ENCODE results near the gene SUSD6.
A peak's percentile ranks its signal among the peaks of the same experiment; 100 is the strongest.

SUSD6 gene, protein sequence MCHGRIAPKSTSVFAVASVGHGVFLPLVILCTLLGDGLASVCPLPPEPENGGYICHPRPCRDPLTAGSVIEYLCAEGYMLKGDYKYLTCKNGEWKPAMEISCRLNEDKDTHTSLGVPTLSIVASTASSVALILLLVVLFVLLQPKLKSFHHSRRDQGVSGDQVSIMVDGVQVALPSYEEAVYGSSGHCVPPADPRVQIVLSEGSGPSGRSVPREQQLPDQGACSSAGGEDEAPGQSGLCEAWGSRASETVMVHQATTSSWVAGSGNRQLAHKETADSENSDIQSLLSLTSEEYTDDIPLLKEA

DNA sequence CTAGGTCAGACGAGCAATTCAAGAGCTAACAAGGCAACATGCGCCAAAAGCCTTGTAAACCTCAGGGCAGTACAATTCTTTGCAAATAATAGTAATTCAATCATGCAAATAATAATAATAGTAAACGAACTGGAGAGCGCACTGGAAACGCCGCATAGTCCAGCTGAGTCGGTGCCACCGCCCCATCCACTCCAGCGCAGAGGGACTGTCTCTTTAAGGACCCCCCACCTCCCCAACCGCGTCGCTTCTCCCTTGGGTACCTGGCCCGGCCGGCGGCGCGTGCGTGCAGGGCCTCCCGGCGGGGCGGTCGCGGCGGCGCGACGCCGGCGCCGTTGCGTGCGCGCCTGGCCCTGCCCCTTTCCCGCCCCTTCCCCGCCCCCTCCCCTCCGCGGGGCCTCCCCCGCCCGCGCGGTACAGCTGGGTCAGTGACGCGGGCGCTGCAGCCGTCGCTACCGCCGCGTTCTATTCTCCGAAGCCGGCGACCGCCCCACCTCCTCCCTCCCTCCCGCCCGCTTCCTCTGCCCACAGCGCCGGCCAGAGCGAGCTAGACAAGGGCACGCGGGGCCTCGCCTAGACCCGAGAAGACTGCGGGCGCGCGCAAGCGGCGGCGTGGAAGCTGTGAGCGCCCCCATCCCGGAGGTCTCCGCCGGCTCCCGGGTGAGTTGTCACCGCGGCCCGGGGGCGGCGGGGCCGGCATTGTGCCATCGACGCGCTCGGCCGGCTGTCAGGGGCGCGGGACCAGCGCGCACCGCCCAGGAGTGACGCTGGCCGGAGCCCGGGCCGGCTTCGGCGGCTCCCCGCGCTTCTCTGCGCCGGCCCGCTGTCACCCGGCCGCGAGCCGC is at the start of gene SUSD6:
SUSD6 (plus strand) TSS at position 425 of the 842 bp plus-strand sequence. CDS start 46,997 bp downstream, outside the sequence.
- H3K27ac ChIP-seq (ENCODE audit: low read depth, low read length): peak within 1 kb of the TSS; percentile 93
- peak within 1 kb of the TSS; percentile 67 for H3K9ac ChIP-seq (ENCODE audit: low read length)
- no peaks in the 10 kb centered on the region for H3K36me3 ChIP-seq (ENCODE audit: control insufficient read depth, insufficient read depth, low read length)
- H3K4me1 ChIP-seq (ENCODE audit: control insufficient read depth, insufficient read depth, low read length): peaks cover 24% of the 10 kb centered on the region
- no peaks in the 10 kb centered on the region for H3K27me3 ChIP-seq (ENCODE audit: control insufficient read depth, insufficient read depth, low read length)
- peak within 1 kb of the TSS; percentile 81 for H3K4me3 ChIP-seq (ENCODE audit: low read length)

DNA sequence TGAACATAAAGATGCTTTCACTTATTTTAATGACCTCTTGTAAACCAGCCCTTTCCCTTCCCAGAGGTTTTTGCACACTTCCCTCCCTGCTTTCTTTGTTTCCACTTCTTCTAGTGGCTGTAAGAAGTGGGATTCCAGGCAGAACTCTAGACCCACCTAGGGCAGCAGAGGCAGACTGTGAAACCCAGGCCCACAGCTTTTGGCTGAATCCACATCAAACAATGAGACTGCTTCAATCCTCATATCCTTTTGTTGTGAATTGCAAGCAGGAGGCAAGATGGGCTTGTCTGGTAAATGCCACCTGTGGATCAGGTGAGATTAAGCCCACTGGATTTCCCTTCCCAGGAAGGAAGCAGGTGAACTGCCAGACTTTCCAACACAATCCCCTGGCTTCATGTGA is 49.5 kb upstream of the SUSD6 start:
- H3K36me3 ChIP-seq (ENCODE audit: control insufficient read depth, insufficient read depth, low read length): no peaks in the 10 kb centered on the region
- H3K27ac ChIP-seq (ENCODE audit: low read depth, low read length): no peak overlapping the region
- H3K9ac ChIP-seq (ENCODE audit: low read length): no peak overlapping the region
- H3K27me3 ChIP-seq (ENCODE audit: control insufficient read depth, insufficient read depth, low read length): peaks cover 2% of the 10 kb centered on the region
- H3K4me1 ChIP-seq (ENCODE audit: control insufficient read depth, insufficient read depth, low read length): no peaks in the 10 kb centered on the region
- H3K4me3 ChIP-seq (ENCODE audit: low read length): no peak overlapping the region

DNA sequence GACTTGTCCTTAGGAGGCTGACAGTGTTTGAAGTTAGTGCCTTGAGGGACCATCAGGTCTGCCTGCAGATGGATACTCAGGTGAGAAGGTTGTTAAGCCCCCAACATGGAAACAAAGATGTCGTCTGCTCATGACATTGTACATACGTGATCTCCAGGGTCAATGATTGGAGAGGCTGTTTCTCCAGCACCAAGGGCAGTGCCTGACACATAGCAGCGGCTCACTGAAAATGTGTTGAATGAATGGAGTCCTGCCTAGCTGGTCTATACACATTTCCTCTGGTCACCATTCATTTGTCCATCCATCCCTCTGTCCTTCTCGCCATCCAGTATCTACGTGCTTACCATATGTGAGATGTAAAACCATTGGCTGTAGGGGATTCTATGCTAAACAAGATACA is 43.8 kb upstream of the SUSD6 start:
- Histone ChIP-seq H3K9ac (ENCODE audit: low read length) (no peak overlapping the region), H3K4me1 (ENCODE audit: control insufficient read depth, insufficient read depth, low read length) (no peaks in the 10 kb centered on the region), H3K4me3 (ENCODE audit: low read length) (no peak overlapping the region), H3K27ac (ENCODE audit: low read depth, low read length) (no peak overlapping the region), H3K27me3 (ENCODE audit: control insufficient read depth, insufficient read depth, low read length) (peaks cover 22% of the 10 kb centered on the region), H3K36me3 (ENCODE audit: control insufficient read depth, insufficient read depth, low read length) (no peaks in the 10 kb centered on the region)

DNA sequence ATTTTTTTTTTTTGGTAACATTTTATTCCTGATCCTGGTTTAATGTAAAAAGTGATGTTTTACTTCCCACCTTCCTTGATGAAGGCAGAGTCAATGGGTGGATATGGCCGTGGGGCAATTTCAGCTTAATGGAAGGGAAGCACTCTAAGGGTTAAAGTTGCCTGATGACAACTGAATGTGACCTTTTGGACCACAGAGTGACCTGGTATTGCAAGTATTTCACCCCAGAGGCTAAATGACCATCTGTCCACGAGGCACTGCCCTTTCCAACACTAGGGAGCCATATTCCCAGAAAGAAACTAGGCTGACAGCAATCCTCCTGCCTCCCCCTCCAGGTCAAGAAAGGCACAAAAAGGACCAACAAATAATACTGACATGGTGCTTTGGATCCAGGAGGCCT is 41.5 kb upstream of the SUSD6 start:
- H3K4me1 ChIP-seq (ENCODE audit: control insufficient read depth, insufficient read depth, low read length): peaks cover 6% of the 10 kb centered on the region
- no peaks in the 10 kb centered on the region for H3K36me3 ChIP-seq (ENCODE audit: control insufficient read depth, insufficient read depth, low read length)
- no peak overlapping the region for H3K4me3 ChIP-seq (ENCODE audit: low read length)
- no peak overlapping the region for H3K27ac ChIP-seq (ENCODE audit: low read depth, low read length)
- no peak overlapping the region for H3K9ac ChIP-seq (ENCODE audit: low read length)
- H3K27me3 ChIP-seq (ENCODE audit: control insufficient read depth, insufficient read depth, low read length): peaks cover 37% of the 10 kb centered on the region

DNA sequence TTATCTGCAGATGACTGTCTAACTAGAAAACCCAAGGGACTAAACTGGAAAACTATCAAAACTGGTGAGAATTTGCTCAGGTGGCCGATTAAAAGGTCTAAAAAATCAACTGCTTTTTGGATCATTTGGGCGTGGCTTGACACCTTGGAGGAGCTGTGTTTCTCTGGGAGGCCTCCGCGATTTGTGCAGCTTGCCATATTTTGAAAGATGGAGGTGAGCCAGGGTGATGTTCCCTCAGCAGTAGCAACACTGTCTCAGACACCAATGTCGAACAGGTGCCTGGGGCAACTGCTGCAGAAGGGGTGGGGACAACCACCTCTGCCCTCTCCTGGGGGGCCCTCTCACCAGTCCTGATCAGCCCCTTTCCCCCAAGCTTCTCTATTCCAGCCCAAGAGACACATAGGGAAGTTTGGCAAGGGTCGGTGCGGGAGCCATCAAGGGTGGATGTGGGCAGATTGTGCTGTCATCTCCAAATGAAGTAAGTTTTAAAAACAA is 40.5 kb upstream of the SUSD6 start:
- Histone ChIP-seq H3K36me3 (ENCODE audit: control insufficient read depth, insufficient read depth, low read length) (no peaks in the 10 kb centered on the region), H3K27me3 (ENCODE audit: control insufficient read depth, insufficient read depth, low read length) (peaks cover 37% of the 10 kb centered on the region), H3K4me1 (ENCODE audit: control insufficient read depth, insufficient read depth, low read length) (peaks cover 6% of the 10 kb centered on the region), H3K4me3 (ENCODE audit: low read length) (no peak overlapping the region), H3K27ac (ENCODE audit: low read depth, low read length) (no peak overlapping the region), H3K9ac (ENCODE audit: low read length) (no peak overlapping the region)

DNA sequence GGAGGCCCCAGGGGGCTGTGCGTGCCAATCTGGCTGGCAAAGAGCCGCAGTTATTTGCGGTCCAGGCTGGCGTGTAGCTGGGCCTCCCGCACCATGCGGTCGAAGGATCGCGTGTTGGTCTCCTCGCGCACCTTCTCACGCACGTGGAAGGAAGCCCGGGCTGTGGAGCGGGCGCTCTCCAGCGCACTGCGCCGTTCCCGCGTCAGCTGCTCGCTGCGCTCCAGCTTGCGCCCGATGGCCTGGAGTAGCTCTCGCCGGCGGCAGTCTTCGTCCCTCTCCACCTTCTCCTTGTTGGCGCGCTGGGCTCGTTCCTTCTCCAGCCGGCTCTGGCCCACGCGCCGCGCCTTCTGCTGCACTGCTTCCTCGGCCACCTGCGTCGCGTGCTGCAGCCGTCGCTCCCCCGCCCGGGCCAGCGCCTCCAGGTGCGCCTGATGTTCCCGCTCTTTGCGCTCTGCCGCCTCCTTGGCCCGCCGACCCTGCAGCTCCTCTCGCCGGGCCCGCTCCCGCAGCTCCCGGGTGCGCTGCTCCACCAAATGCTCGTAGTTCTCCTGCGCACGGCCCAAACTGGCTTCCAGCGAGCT is 39.9 kb upstream of the SUSD6 start:
- H3K9ac ChIP-seq (ENCODE audit: low read length): no peak overlapping the region
- H3K27me3 ChIP-seq (ENCODE audit: control insufficient read depth, insufficient read depth, low read length): peaks cover 41% of the 10 kb centered on the region
- H3K4me3 ChIP-seq (ENCODE audit: low read length): peak overlapping the region; percentile 61

DNA sequence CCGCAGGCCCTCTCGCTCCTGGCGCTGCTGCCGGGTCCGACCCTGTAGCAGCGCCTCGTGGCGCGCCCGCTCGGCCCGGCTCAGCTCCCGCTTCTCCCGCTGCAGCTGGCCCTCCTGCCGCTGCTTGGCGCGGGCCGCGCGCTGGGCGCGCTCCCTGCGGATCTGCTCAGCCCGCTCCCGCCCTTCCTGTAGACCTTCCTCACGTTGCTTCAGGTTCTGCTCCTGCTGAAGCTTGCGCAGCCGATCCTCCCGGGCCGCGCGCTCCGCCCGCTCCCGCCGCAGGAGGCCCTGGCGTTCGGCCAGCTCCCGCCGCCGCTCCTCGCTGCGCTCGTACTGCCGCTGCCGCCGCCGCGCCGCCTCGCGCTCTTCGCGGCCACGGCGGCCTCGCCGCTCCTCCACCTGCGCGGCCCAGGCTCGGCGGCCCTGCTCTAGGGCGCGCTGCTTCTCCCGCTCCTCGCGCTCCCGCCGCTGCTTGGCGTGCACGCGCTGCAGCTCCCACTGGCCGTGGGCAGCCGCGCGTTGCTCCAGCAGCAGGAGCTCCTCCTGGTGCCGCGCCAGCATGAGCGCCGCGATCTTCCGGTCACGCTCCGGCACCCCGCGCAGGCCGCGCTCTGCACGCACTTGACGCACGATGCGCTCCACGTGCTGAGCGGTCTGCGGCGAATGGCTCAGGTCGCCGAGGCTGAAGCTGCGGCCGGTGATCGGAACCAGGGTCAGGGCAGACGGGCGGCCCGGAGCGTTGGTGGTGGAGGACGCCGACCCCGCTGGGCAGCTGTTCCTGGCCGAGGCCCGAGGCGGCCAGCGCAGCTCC is 39.2 kb upstream of the SUSD6 start:
- Histone ChIP-seq H3K4me3 (ENCODE audit: low read length) (peak overlapping the region; percentile 61), H3K36me3 (ENCODE audit: control insufficient read depth, insufficient read depth, low read length) (no peaks in the 10 kb centered on the region), H3K4me1 (ENCODE audit: control insufficient read depth, insufficient read depth, low read length) (peaks cover 6% of the 10 kb centered on the region), H3K27me3 (ENCODE audit: control insufficient read depth, insufficient read depth, low read length) (peaks cover 41% of the 10 kb centered on the region), H3K9ac (ENCODE audit: low read length) (no peak overlapping the region), H3K27ac (ENCODE audit: low read depth, low read length) (no peak overlapping the region)

More for the DNA sequence above, 39.9 kb upstream of the SUSD6 start:
- Histone ChIP-seq H3K27ac (ENCODE audit: low read depth, low read length) (no peak overlapping the region), H3K36me3 (ENCODE audit: control insufficient read depth, insufficient read depth, low read length) (no peaks in the 10 kb centered on the region), H3K4me1 (ENCODE audit: control insufficient read depth, insufficient read depth, low read length) (peaks cover 6% of the 10 kb centered on the region)

DNA sequence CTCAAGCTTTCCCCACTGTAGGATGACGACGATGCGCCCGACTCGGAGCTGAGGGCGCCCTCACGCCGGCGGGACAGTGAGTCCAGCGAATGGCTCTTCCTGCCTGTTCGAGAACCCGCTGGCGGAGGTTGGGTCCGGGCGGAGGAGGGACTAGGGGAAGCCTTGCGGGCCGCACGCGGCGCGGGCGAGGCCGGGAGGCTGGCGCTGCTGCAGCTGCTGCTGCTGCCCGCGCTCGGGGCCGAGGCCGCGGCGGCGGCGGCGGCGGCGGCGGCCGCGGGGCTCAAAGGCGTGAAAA is 38.6 kb upstream of the SUSD6 start:
- Histone ChIP-seq H3K27me3 (ENCODE audit: control insufficient read depth, insufficient read depth, low read length) (peaks cover 41% of the 10 kb centered on the region), H3K36me3 (ENCODE audit: control insufficient read depth, insufficient read depth, low read length) (no peaks in the 10 kb centered on the region), H3K4me3 (ENCODE audit: low read length) (peak overlapping the region; percentile 61)

DNA sequence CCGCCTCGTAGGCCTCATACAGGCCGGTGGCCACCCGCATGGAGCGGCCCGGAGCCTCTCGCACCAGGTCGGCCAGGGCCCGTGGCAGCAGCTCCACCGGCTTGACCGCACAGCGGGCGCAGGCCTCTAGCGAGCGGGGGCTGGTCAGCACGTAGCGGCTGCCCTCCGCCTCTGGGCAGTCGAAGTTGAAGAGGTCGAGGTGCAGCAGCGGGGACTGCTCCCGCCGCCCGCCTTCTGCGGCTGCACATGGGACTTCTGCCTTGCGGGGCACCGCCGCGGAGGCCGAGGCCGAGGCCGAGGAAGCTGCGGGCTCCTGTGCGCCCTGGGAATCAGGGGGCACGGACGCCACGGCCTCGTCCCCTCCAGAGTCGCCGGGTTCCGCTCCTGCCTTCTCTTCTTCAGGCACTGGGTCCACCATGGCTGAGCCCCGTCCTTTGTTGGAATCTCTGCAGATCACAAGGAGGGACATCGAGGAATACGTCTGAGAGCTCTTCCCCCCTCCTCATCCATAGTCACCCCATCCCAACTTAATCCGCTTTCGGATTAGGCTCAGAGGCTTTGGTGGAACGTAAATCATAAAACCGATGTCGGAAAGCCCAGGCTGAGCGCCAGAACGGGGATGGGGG is 38.1 kb upstream of the SUSD6 start:
- Histone ChIP-seq H3K36me3 (ENCODE audit: control insufficient read depth, insufficient read depth, low read length) (no peaks in the 10 kb centered on the region), H3K4me1 (ENCODE audit: control insufficient read depth, insufficient read depth, low read length) (peaks cover 6% of the 10 kb centered on the region), H3K4me3 (ENCODE audit: low read length) (peak overlapping the region; percentile 48), H3K9ac (ENCODE audit: low read length) (no peak overlapping the region), H3K27me3 (ENCODE audit: control insufficient read depth, insufficient read depth, low read length) (peaks cover 41% of the 10 kb centered on the region), H3K27ac (ENCODE audit: low read depth, low read length) (no peak overlapping the region)

More for the DNA sequence above, 38.6 kb upstream of the SUSD6 start:
- no peak overlapping the region for H3K27ac ChIP-seq (ENCODE audit: low read depth, low read length)
- H3K9ac ChIP-seq (ENCODE audit: low read length): no peak overlapping the region
- peaks cover 6% of the 10 kb centered on the region for H3K4me1 ChIP-seq (ENCODE audit: control insufficient read depth, insufficient read depth, low read length)

DNA sequence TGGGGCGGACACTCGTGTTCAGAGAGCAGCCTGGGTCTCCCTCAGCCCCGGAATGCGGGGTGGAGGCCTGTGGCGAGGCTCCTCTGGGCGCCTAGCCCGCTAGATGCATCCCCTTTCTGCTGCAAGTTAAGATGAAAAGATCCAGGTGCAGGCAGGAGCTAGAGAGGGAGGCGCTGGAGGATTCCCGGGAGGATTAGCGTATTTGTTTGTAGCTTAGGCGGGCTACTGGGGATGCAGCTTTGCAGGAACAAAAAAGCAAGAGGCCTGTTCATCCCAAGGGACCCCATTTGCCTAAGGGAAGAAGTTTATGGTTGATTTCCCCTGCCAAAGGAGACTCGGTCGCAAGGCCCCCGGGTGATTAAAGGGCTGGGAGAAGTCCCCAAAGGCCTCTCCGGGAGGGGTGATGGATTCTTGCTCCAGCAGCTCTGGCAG is 37.5 kb upstream of the SUSD6 start:
- Histone ChIP-seq H3K27me3 (ENCODE audit: control insufficient read depth, insufficient read depth, low read length) (peaks cover 41% of the 10 kb centered on the region), H3K4me1 (ENCODE audit: control insufficient read depth, insufficient read depth, low read length) (peaks cover 6% of the 10 kb centered on the region), H3K36me3 (ENCODE audit: control insufficient read depth, insufficient read depth, low read length) (no peaks in the 10 kb centered on the region), H3K4me3 (ENCODE audit: low read length) (peak overlapping the region; percentile 48), H3K9ac (ENCODE audit: low read length) (no peak overlapping the region), H3K27ac (ENCODE audit: low read depth, low read length) (no peak overlapping the region)

DNA sequence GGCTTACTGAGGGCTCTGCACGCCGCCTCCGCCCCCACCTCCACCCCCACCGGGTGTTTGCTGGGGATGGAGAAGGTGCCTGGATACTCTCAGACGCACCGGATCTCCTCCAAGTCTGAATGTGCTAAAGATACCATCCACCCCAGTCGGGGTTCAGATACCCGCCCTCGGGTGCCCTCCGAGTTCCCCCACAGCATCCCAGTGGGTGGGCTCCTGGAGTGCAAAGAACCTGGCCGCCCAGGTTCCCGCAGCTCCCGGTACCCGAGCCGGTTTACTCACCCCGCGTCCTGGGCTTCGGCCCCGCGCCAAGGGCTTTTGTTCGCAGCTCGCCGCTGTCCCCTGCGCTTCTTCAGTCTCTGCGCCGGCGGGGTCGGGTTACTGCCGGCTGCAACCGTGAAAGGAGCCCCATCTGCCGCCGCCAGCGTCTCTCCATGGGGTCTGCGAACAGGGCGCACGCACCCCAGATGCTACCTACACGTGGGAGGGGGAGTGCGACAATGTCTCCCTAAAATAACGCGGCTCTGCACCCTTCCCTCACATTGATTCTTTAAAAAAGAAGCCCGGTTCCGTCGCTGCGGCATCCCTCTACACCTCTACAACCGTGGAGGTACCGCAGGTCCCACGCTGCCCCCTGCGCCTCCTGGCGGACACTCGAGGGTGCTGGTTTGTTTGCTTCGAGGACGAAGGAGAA is 37.0 kb upstream of the SUSD6 start, which contains the start of gene CCDC177:
CCDC177 (minus strand) TSS at position 609 of the 691 bp plus-strand sequence. CDS start 1,249 bp downstream, outside the sequence.
- Histone ChIP-seq H3K4me3 (ENCODE audit: low read length) (peak within 1 kb of the TSS; percentile 48), H3K27me3 (ENCODE audit: control insufficient read depth, insufficient read depth, low read length) (peaks cover 41% of the 10 kb centered on the region), H3K27ac (ENCODE audit: low read depth, low read length) (no peak within 1 kb of the TSS), H3K9ac (ENCODE audit: low read length) (no peak within 1 kb of the TSS), H3K4me1 (ENCODE audit: control insufficient read depth, insufficient read depth, low read length) (peaks cover 6% of the 10 kb centered on the region), H3K36me3 (ENCODE audit: control insufficient read depth, insufficient read depth, low read length) (no peaks in the 10 kb centered on the region)
